Measurements from ENCODE around the gene VPREB3.

Gene VPREB3

GRCh38 chr22:23754980-23755636, 883 bp upstream of the VPREB3 start:
- H3K36me3 ChIP-seq (ENCODE audit: low read length), result no peaks in the 10 kb centered on the region
- peak overlapping the region; percentile 90 for H3K4me2 ChIP-seq (ENCODE audit: low read depth, low read length, poor library complexity, severe bottlenecking)
- H4K20me1 ChIP-seq (ENCODE audit: low read depth, low read length), result no peaks in the 10 kb centered on the region
- H3K9me2 ChIP-seq (replicated peaks; ENCODE audit: insufficient read depth, low read length), result no peaks in the 10 kb centered on the region
- no peak overlapping the region for H3K4me3 ChIP-seq (ENCODE audit: insufficient read depth, low read length, poor library complexity, severe bottlenecking)
- TF ChIP-seq CTCF (IDR thresholded peaks at IDR 0.05; ENCODE audit: insufficient read depth, low read length, poor library complexity, severe bottlenecking), result no peak
- H3K79me2 ChIP-seq (ENCODE audit: insufficient read depth, low read length), result peaks cover 7% of the 10 kb centered on the region; the same call in 1 of the 2 replicates
- peak overlapping the region; percentile 58 for H2AFZ ChIP-seq (ENCODE audit: low read depth, low read length, severe bottlenecking)
- no peaks in the 10 kb centered on the region for H3K27me3 ChIP-seq (ENCODE audit: low read length)
- peak overlapping the region; percentile 92 for H3K27ac ChIP-seq (ENCODE audit: low read depth, low read length)
- peaks cover 48% of the 10 kb centered on the region for H3F3A ChIP-seq (ENCODE audit: insufficient read depth)
- H3K9me3 ChIP-seq (ENCODE audit: insufficient read depth, low read length), result no peaks in the 10 kb centered on the region
- peak overlapping the region; percentile 35 for H3K9ac ChIP-seq (ENCODE audit: low read length)

- Histone ChIP-seq H3K9me2 (replicated peaks; ENCODE audit: insufficient read depth, low read length) (no peaks in the 10 kb centered on the region), H3K27me3 (ENCODE audit: low read length) (no peaks in the 10 kb centered on the region), H3K4me3 (ENCODE audit: insufficient read depth, low read length, poor library complexity, severe bottlenecking) (peak overlapping the region; percentile 80), H2AFZ (ENCODE audit: low read depth, low read length, severe bottlenecking) (no peak overlapping the region), H3K4me2 (ENCODE audit: low read depth, low read length, poor library complexity, severe bottlenecking) (peak overlapping the region; percentile 90), H3K79me2 (ENCODE audit: insufficient read depth, low read length) (peaks cover 7% of the 10 kb centered on the region; the same call in 1 of the 2 replicates), H3K36me3 (ENCODE audit: low read length) (no peaks in the 10 kb centered on the region), H3K9me3 (ENCODE audit: insufficient read depth, low read length) (no peaks in the 10 kb centered on the region), H3F3A (ENCODE audit: insufficient read depth) (peaks cover 47% of the 10 kb centered on the region), H3K27ac (ENCODE audit: low read depth, low read length) (peak overlapping the region; percentile 92), H3K9ac (ENCODE audit: low read length) (peak overlapping the region; percentile 93), H4K20me1 (ENCODE audit: low read depth, low read length) (no peaks in the 10 kb centered on the region)
- TF ChIP-seq CTCF (IDR thresholded peaks at IDR 0.05; ENCODE audit: insufficient read depth, low read length, poor library complexity, severe bottlenecking), result no peak
- no peak for TF ChIP-seq EZH2phosphoT487 (conservative IDR thresholded peaks at IDR 0.05; ENCODE audit: low read length)
Measured at GRCh38 chr22:23753385-23753784, 840 bp downstream of the VPREB3 start.

- Histone ChIP-seq H3K36me3 (ENCODE audit: low read length) (no peaks in the 10 kb centered on the region), H3K79me2 (ENCODE audit: insufficient read depth, low read length) (peaks cover 7% of the 10 kb centered on the region; the same call in 1 of the 2 replicates), H3K9me2 (replicated peaks; ENCODE audit: insufficient read depth, low read length) (no peaks in the 10 kb centered on the region), H3K9ac (ENCODE audit: low read length) (peak overlapping the region; percentile 93), H3K4me3 (ENCODE audit: insufficient read depth, low read length, poor library complexity, severe bottlenecking) (peak overlapping the region; percentile 80), H3K27ac (ENCODE audit: low read depth, low read length) (peak overlapping the region; percentile 92), H4K20me1 (ENCODE audit: low read depth, low read length) (no peaks in the 10 kb centered on the region), H2AFZ (ENCODE audit: low read depth, low read length, severe bottlenecking) (no peak overlapping the region), H3F3A (ENCODE audit: insufficient read depth) (peaks cover 47% of the 10 kb centered on the region), H3K4me2 (ENCODE audit: low read depth, low read length, poor library complexity, severe bottlenecking) (peak overlapping the region; percentile 90), H3K27me3 (ENCODE audit: low read length) (no peaks in the 10 kb centered on the region), H3K9me3 (ENCODE audit: insufficient read depth, low read length) (no peaks in the 10 kb centered on the region)
- no peak for TF ChIP-seq CTCF (IDR thresholded peaks at IDR 0.05; ENCODE audit: insufficient read depth, low read length, poor library complexity, severe bottlenecking)
- TF ChIP-seq EZH2phosphoT487 (conservative IDR thresholded peaks at IDR 0.05; ENCODE audit: low read length), result no peak
Measured at GRCh38 chr22:23752750-23753149, 1.5 kb downstream of the VPREB3 start.
